Activated T-helper 1 cell treated with Interleukin-2 at 50 U/mL for 16 hours (primary cell): ENCODE data around the gene GBGT1.

Source experiments
- DNase-seq: peaks from one replicate; pipeline ENCODE4 v3.0.0-alpha.2; 2020; ENCODE audit warnings: low read depth

Gene GBGT1

DNA sequence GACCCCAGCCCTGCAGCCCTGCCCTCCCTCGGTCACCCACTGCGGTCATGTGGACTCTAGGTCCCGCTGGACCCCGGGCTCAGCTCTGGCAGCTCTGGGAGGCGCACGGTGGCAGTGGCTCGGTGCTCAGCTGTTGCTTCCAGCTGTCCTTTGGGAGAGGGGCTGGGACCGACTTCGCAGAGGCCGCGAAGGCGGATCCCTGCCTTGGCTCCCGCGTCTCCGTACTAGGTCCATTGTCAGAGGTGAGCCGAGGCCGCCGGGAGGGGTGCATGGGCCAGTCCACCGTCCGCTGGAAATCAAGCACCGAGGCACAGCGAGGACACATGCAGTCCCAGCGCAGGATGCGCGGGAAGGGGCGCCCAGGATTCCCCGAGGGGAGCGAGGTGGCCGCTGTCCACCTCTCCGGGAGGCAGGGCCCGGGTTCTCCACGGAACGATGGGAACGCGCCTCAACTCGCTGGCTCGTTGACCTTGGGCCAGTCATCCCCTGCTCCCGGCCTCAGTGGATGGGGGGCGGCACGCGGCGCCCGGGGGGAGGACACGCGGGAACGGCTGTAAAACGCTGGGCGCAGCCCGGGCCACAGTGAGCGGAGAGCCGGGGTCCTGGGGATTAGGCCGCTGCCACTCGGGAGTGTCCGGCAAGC lies 732 bp downstream of the GBGT1 start:
- DNase-seq = no peak

DNA sequence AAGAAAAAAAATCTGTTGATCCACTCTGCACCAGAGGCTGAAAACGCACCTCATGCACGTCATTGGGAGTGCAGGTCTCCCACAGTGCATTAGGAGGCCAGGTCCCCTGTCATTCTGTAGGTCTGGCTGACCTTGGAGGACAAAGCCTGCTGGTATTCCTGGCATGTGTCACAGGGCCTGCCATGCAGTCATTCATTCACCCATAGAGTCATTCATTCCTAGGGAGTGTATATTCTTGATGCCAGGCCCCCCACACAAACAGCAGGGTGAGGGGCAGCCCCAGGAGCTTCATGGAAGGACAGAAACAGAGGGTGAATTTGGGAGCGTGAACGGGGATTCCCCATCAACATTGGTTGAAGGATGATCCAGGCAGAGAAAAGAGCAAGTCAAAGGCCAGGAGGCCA lies 2.2 kb downstream of the GBGT1 start:
- DNase-seq = no peak

DNA sequence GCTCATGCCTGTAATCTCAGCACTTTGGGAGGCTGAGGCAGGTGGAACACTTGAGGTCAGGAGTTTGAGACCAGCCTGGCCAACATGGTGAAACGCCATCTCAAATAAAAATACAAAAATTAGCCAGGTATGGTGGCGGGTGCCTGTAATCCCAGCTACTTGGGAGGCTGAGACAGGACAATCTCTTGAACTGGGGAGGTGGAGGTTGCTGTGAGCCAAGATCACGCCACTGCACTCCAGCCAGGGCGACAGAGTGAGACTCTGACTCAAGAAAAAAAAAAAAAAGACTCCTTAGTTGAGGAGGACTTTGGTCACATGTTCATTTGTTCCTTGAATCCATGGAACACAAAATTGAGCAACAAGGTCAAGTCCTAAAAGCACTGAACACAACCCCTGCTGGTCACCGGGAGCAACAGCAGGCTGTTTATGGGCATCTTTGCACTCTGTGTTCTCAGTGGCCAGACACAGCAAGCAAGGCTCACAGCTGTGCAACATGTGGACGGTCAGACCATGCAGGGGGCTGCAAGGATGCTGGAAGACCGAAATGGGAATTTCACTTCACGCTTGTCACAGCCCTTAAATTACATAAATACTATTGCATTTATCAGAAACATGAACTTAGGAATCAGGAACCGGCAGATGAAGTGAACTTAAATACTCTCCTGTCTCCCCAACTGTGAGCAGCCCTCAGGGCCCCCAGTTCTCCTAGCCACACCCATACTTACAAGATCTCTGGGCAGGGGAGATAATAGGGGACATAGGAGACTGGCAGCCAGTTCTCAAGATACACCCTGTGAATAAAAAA lies 2.8 kb downstream of the GBGT1 start:
- no peak for DNase-seq

DNA sequence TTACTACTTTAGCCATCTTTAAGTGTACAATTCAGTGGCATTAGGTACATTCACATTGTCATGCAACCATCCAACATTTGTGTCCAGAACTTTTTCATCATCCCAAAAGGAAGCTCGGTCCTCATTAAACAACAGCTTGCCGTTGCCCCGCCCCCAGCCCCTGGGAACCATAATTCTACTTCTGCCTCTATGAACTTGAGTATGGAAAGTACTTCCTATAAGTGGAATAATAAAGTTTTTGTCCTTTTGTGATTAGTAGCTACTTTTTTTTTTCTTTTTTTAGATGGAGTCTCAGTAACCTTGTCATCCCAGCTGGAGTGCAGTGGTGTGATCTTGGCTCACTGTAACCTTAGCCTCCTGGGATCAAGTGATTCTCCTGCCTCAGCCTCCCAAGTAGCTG lies 5.0 kb downstream of the GBGT1 start:
- no peak for DNase-seq

DNA sequence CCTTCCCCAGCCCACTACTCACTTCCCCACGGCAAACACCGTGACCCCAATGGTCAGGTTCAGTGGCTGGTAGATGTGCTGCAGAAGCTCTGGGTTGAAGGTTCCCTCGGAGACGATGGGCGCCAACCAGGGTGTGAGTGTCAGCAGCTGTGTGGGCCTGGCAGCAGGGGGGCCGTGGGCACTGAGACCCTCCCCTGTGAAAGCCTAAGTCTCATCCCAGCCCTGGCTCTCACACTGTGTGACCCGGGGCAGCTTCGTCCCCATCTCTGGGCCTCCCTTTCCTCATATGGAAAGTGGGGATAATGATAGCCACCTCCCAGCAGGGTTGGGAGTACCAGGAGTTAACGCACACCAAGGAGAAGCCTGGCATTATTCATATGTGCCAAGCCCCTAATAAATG lies 8.6 kb downstream of the GBGT1 start:
- DNase-seq = no peak

DNA sequence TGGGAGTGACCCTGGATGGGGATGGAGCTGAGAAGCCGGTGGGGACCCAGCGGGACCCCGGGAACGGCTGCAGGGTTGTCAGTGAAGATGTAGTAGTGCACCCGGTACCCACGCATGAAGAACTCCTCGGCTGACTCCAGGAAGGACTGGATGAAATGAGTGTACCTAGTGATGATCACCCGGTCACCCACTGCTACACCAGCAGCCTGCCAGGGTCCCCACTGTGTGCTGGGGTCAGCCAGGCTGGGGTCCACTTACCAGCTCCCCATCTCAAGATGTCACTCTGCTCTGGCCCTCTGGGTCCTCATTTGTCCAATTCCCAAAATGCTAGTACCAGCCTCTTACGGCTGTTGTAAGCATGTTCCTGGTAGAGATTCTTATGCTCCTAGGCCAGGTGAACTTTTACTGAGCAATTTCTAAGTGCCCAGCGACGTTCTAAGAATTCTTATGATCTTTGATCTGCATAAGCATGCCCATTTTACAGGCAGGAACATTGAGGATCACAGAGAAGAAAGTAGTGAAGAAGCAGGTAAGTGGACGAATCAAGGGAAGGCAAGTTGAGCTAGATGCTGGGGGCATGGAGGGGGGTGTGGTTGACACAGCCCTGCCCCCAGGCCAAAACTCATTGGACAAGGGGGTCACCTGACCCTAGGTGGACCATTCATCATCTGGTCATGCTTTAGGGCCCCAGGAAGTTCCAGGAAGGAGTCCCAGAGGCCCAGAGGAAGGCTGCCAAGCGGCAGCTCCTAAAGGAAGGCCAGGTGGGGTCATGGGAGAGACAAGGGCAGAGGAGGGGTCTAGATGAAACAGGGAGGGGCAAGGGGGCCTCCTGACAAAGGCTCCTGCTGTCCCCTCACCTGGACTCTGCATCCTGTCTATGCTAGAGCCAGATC lies 9.4 kb downstream of the GBGT1 start:
- no peak for DNase-seq

DNA sequence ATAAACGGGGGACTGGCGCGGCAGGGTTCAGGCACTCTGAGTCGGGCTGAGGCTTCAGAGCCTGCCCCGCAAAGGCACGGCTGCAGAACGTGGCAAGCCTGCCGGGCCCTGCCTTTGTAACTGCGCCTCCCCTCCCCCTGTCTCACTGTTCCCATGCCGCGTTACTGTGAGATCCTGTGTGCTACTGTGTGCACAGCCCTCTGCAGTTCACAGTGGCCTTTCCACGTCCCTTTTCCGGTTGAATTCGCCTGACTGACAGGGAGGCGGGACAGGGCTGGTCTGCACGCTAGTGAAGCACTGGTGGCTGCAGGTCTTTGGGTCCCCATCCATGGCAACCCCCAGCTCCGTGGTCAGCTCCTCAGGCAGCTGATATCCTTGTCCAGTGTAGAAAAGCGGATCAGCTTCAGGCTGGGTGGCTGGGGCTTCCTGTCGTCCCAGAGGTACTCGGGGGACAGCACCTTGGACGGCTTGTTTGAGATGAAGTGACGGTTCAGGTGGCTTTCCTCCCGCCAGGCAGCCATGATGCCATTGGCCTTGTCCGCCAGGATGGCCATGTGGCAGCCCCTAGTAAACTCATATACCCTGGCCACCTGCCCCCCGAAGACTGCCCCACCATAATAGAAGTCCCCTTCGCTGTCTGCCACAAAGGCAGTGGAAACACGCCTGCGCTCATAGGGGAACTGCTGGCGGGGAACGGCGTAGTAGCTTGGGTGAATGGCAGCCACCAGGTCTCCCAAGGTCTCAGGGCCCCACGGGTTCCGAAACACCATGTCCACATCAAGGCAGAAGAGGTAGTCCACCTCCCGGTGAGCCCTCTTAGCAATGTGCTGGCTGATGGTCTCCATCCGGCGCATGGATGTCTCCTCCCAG lies 10.3 kb downstream of the GBGT1 start:
- no peak for DNase-seq

DNA sequence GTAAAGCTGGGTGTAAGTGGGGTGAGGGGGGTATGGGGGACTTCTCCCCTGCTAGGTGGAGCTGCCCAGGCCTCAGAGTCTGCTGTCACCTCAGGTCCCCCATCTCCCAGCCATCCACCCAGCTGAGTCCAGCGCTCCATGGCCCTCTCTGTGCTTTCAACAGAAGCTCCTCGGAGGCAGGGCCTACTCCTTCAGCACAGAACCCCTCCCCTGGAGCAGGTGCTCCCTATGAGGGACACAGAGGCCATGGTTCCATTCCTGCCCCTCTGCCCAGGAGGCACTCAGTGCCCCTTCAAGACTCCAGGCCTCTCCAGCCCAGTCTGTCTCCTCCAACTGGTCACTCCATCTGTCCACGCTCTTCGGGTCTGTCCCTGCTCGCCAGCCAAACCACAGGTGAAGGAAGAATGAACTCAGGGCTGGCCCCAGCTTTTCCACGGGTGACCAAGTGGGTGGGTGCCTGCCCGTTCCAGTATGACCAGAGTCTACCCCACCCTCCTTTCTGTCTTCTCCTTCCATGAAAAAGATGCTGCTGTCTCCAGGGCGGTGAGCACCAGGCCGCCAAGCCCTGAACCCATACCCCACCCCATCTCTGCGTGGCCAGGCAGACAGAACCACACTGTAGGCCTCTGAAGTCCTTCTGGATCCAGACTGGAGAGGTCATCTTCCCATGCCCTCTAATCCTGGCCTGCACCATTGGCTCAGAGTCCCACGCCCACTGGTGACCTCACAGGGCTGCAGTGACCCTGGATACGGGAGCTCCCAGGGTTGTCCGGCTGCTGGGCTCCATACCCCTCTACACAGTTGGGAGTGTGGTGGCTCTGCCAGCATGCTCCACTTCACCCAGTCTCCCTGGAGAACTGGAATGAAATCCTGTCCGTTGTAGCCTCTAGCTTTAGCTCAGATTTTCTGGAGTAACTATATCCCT lies 11.9 kb downstream of the GBGT1 start:
- no peak for DNase-seq

DNA sequence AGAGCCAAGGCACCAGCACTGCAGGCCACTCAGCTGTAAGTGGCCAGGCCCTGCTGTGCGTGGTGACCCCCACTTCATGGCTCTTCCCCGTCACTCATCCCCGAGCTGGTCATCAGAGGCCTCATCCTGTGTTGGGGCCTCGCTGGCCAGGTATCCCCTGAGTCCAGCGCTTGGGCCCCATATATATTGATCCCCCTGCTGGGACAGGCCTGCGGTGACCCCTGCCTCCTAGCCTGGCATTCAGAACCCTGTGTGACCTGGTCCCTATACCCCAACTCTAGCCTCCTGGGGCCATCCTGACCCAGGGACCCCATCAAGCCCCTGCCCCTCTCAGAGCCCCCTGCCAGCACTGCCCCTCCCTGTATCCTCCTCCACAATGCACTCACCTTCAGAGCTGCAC lies 12.7 kb downstream of the GBGT1 start:
- DNase-seq = no peak

DNA sequence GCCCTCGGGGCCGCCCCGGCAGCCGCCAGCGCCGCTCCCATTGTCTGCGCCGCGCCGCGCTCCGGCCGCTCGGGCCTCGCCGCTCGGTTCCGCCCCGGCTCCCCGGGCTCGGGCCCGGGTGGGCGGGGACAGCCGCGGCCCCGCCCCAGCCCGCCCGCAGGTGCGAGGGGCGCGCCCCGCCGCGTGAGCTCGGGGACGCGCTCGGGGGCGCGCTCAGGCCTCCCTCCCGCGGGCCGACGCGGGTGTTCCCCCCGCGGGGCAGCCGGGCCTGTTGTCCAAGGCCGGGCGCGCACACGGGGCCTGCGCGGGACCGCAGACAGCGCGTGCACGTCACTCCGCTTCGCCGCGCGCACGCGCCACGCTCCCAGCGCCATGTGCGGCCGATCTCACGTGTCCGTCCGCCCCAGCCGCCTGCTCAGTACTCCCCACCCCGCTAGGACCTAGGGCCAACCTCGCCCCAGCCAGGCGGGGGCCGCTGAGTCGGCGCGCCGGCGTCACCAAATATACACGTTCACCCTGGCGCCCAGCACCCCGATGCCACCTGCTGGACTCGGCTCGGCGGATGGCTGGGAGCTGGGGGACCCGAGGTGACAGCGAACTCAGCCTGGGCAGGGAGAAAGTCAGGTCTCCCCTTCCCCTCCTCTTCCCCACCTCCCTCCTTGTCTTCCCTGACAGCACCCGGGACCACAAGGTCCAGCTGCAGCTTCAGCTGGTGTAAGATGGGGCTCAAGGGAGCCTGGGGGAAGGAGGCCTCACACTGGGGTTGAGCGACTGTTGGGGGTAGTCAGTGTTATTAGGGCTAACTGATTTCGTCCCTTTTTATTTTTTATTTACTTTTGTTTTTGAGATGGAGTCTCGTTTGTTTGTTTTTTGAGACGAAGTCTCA lies 14.3 kb downstream of the GBGT1 start:
- peak; percentile 71 for DNase-seq

DNA sequence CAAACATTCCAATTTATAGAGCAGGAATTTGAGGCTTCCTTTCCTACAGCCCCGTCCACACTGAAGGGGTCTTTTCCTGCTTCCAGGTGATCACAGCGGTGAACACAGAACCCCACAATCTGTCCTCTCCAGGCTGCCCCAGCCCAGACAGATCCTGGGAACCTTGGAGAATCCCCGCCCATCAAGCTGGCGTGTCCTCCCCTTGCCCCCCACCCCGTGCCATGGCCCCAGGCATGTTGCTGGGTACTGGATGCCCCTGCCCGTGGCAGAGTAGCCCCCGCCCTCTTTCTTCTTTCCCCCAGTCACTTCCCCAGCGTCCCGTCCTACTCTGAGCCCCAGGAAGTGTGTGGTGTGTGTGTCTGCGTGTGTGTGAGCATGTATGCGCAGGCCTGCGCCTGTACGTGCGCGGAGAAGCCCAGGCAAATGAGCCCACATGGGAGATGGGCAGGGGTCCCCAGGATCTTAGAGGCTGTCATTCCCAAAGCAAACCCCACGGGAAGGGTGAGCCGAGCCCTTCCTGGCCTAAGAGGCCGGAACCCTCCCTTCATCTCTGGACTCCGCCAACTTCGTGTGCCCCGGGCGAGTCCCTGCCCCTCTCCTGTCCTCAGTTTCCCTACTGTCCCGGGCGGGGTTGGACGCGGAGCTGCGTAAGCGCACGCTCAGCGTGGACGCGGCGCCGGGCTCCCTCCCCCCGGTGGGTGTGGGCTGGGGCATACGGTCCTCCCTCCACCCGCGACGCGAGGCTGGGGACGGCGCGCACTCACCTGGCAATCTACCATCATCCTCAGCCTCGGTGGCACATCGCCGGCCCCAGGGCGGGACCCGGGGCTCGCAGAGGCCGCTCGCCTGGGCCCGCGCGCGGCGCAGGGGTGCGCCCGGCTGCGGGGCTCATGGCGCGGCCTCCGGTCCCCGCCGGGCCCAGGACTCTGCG lies 15.2 kb downstream of the GBGT1 start:
- peak; percentile 40 for DNase-seq

DNA sequence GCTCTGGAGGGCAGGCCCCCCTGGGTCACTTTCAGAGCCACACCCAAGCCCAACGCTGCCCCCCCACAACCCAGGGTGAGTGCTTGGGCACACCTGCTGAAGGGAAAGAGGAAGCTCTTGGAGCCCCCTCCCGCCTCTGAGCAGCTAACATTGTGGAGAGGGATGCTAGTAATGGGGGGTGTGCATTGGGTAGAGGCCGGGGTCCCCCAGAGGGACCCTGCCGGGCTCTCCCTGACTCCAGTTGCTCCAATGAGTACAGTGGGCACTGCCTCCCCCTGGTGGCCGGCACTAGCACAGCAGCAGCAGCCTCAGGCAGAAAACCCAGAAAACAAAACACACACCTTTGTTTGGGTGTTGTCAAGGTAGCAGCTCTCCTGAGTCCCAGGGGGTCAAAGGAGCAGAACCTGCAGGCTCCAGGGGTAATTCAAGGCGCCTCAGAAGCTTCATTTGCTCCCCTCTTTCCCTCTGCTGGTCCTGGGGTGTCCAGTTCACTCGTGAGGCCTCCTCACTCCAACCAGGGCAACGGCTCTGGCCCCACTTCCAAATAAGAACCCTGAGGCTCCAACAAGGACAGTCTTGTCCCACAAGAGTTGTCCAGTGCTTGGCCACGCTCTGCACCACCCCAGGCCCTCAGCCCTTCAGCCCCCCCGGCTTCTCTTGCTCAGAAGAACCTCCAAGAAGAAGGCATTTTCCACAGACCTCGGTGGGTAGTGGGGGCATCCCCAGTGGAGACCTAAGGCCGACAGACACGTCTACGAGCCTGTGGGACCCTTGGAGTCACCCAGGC lies 16.1 kb downstream of the GBGT1 start:
- DNase-seq = peak; percentile 68

DNA sequence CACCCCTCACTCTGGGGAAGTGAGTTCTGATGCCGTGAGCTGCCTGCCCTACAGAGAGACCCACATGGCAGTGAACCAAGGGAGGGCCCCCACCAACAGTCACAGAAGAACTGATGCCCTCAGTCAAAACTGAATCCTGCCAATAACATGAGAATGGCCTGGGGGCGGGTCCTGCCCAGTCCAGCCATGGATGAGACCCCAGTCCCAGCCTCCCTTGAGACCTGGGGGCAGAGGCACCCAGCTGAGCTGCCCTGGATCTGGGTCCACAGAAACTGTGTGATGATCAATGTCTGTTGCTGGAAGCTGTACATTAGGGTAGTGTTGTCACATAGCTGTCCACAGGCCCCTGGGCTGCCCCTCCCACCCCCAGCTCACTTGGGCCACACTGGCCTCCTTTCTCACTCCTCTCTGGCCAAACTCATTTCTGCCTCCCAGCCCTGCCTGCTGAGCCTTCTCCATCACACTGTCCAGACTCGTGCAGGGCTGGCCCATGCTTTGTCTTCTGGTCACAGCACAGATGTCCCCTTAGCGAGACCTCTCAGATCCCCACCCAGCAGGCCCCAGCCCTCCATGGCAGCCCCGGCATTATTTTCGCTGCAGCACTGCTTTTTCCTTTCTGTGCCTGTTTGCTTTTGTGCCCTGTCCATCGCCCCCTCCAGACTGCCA lies 16.8 kb downstream of the GBGT1 start:
- DNase-seq = no peak

DNA sequence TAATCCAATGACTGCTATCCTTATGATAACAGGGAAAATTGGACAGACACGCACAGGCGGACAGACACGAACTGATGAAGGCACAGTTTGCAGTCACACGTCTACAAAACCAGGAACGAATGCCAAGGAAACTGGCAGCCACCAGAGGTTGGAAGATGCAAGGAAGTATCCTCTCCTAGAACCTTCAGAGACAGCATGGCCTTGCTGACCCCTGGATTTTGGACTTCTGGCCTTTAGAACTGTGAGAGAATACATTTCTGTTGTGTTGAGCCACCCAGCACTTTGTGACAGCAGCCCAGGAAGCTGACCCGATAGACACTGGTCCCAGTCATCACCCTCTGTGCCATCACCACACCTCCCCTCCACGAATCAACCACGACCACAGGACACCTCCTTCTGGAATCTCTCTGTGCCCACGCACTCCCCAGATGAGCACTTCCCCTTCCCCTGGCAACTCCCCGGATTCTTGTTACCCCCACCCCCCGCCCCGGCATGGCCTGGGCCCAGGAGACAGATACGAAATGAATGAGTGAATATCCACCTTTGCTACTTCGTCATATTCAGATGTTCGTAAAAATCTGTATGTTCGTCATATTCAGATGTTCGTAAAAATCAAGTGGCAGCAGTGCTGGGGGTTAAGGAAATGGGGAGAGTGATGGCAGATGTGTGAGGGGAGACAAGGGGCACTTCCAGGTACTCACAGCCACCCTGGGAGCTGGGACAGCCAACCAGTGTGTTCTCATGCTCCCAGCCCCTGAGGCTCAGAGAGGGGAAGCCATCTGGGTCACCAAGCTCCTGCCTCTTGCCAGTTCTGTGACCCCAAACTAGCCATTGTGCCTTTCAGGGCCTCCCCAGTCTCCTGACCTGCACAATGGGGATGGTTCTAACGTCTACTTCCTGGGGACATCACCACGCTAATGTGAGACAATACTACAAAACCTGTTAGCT lies 18.5 kb downstream of the GBGT1 start:
- DNase-seq = no peak

DNA sequence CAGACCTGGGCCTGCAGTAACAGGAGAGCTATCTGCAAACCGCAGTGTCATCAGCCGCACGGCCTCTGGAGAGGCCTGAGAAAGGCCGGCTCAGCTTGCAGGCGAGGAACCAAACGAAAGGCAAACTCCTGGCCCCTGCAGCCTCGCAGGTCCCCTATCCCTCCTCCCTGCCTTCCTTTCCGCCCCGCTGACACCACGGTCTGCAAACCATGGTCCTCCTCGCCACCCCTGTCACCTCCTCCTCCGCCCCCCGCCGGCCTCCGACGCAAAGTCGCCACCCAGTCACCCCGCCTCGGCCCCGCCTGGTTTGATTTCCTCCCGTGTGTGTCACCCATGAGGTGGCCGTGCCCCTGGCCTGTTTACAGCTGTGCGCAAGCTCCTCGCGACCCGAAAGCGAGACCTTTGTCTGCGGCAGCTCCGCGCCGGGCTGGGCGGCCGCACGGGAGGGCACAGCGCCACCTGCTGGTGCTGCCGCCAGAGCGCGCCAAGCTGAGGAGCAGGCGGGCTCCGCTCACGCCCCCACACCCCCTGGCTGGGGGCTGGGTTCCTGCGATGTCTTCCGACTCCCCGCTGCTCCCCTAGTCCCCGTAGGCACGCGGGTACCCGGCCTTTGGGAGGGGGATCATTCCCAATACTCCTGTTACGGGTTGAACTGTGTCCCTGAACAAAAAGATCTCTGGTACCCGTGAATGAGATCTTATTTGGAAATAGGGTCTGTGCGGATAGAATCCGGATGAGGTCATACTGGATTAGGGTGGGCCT lies 19.4 kb downstream of the GBGT1 start:
- peak; percentile 81 for DNase-seq
